ENCODE measurements around the gene TSKU. TPM values are rescaled to one million over a fixed set of nuclear protein-coding genes. Genes with fewer than 3 reads are reported as not detected.

TSKU gene
- total and polyA plus RNA-seq, 2 donors (not counting 1 experiment from before 2014, with no cell fraction given) = 5.0 to 10.6 TPM

DNA sequence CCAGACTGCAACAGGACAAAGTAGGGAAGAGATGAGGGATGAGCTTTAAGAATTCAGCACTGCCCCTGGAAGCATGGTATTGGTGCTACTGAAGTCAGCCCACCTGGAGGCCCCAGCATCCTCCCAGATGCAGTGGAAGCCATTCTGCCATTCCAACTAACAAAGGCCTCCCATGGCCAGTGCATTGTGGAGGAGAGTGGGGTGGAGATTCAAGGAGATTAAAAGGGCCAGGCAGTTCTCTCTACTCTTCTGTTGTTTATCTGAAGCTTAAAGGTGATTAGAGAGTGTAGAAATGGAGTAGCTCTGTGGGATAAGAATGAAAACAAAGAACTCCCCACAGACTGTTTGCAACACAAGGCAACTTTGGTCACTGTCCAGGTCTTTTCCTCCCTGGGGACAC is 24.1 kb upstream of the TSKU start:
- H2AFZ ChIP-seq (ENCODE audit: low read length) = no peak overlapping the region
- no peak overlapping the region for H3K27ac ChIP-seq (ENCODE audit: insufficient read depth, low read length)
- TF ChIP-seq, protein P1, sequence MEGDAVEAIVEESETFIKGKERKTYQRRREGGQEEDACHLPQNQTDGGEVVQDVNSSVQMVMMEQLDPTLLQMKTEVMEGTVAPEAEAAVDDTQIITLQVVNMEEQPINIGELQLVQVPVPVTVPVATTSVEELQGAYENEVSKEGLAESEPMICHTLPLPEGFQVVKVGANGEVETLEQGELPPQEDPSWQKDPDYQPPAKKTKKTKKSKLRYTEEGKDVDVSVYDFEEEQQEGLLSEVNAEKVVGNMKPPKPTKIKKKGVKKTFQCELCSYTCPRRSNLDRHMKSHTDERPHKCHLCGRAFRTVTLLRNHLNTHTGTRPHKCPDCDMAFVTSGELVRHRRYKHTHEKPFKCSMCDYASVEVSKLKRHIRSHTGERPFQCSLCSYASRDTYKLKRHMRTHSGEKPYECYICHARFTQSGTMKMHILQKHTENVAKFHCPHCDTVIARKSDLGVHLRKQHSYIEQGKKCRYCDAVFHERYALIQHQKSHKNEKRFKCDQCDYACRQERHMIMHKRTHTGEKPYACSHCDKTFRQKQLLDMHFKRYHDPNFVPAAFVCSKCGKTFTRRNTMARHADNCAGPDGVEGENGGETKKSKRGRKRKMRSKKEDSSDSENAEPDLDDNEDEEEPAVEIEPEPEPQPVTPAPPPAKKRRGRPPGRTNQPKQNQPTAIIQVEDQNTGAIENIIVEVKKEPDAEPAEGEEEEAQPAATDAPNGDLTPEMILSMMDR (conservative IDR thresholded peaks at IDR 0.05 in 1 of 2, IDR thresholded peaks at IDR 0.05 in 1 of 2; ENCODE audit: low read depth in 1 of 2, low read length in 2 of 2) = no peak
- TF ChIP-seq EZH2 (IDR thresholded peaks at IDR 0.05; ENCODE audit: low read length, missing control alignments) = no peak
- no peaks in the 10 kb centered on the region for H3K9me3 ChIP-seq (ENCODE audit: control insufficient read depth, insufficient read depth, low read depth, low read length)
- H3K4me3 ChIP-seq (replicated peaks in 1 of 4; ENCODE audit: control extremely low read depth in 1 of 4, insufficient read depth in 1 of 4, low read depth in 3 of 4, low read length in 4 of 4) = no peak overlapping the region
- H3K79me2 ChIP-seq (ENCODE audit: control insufficient read depth, insufficient read depth, low read length) = no peaks in the 10 kb centered on the region
- no peak overlapping the region for H3K4me2 ChIP-seq (ENCODE audit: extremely low read depth, insufficient read depth, low read length)
- no peaks in the 10 kb centered on the region for H3K36me3 ChIP-seq (ENCODE audit: control insufficient read depth, insufficient read depth, low read length)
- no peak for DNase-seq (ENCODE audit: low read depth in 2 of 2)
- no peaks in the 10 kb centered on the region for H4K20me1 ChIP-seq (ENCODE audit: control insufficient read depth, extremely low read depth, insufficient read depth, low read length)
- H3K9ac ChIP-seq (ENCODE audit: insufficient read depth, low read length) = no peak overlapping the region
- peaks cover 5% of the 10 kb centered on the region for H3K4me1 ChIP-seq (ENCODE audit: control insufficient read depth, extremely low read depth, insufficient read depth, low read length)
- peaks cover 4% of the 10 kb centered on the region for H3K27me3 ChIP-seq (ENCODE audit: control insufficient read depth, insufficient read depth, low read length)

DNA sequence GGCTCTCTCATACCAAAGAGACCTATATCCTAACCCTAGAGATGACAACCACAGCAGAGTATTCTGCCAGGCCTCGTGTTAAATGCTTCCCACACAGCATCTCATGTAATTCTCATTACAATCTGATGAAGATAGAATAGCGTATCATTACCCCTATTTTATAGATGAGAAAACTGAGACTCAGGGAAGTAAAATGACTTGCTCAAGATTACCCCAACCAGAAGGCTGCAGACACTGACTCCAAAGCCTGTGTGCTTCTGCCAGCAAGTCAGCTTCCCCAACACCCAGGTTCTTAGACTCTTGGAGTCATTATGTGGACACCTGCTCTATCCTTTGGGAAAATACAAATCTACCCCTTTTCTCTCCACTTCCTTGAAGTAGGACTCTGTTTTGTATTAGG is 23.6 kb upstream of the TSKU start:
- Histone ChIP-seq H3K4me3 (replicated peaks in 1 of 4; ENCODE audit: control extremely low read depth in 1 of 4, insufficient read depth in 1 of 4, low read depth in 3 of 4, low read length in 4 of 4) (no peak overlapping the region), H3K9me3 (ENCODE audit: control insufficient read depth, insufficient read depth, low read depth, low read length) (no peaks in the 10 kb centered on the region), H3K4me2 (ENCODE audit: extremely low read depth, insufficient read depth, low read length) (no peak overlapping the region), H3K27ac (ENCODE audit: insufficient read depth, low read length) (no peak overlapping the region), H3K27me3 (ENCODE audit: control insufficient read depth, insufficient read depth, low read length) (peaks cover 4% of the 10 kb centered on the region), H3K9ac (ENCODE audit: insufficient read depth, low read length) (no peak overlapping the region), H3K4me1 (ENCODE audit: control insufficient read depth, extremely low read depth, insufficient read depth, low read length) (peaks cover 5% of the 10 kb centered on the region), H4K20me1 (ENCODE audit: control insufficient read depth, extremely low read depth, insufficient read depth, low read length) (no peaks in the 10 kb centered on the region), H3K36me3 (ENCODE audit: control insufficient read depth, insufficient read depth, low read length) (no peaks in the 10 kb centered on the region), H3K79me2 (ENCODE audit: control insufficient read depth, insufficient read depth, low read length) (no peaks in the 10 kb centered on the region), H2AFZ (ENCODE audit: low read length) (no peak overlapping the region)
- TF ChIP-seq, protein P1 (conservative IDR thresholded peaks at IDR 0.05 in 1 of 2, IDR thresholded peaks at IDR 0.05 in 1 of 2; ENCODE audit: low read depth in 1 of 2, low read length in 2 of 2) = no peak
- TF ChIP-seq EZH2 (IDR thresholded peaks at IDR 0.05; ENCODE audit: low read length, missing control alignments) = no peak
- no peak for DNase-seq (ENCODE audit: low read depth in 2 of 2)

DNA sequence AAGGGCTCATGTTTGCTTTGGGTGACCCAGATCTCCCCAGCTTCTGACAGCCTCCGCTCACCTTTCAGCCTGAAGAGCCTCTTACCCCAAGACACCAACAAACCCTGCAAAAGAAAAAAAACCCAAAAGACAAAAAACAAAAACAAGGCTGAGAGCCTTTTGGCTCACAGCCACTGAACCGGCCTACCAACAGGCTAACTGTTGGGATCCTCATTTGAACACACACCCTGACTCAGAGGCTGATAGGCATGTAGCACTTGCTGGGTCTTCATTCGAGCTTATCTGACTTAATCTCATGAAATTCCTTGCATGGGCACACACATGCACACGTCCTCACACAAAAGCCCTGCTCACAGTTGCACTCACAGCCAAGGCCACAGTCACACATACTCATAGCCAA is 22.9 kb upstream of the TSKU start:
- H3K4me2 ChIP-seq (ENCODE audit: extremely low read depth, insufficient read depth, low read length) = no peak overlapping the region
- no peak overlapping the region for H3K27ac ChIP-seq (ENCODE audit: insufficient read depth, low read length)
- peaks cover 5% of the 10 kb centered on the region for H3K4me1 ChIP-seq (ENCODE audit: control insufficient read depth, extremely low read depth, insufficient read depth, low read length)
- H2AFZ ChIP-seq (ENCODE audit: low read length) = no peak overlapping the region
- no peak for DNase-seq (ENCODE audit: low read depth in 2 of 2)
- no peaks in the 10 kb centered on the region for H3K9me3 ChIP-seq (ENCODE audit: control insufficient read depth, insufficient read depth, low read depth, low read length)
- H3K36me3 ChIP-seq (ENCODE audit: control insufficient read depth, insufficient read depth, low read length) = no peaks in the 10 kb centered on the region
- H3K79me2 ChIP-seq (ENCODE audit: control insufficient read depth, insufficient read depth, low read length) = no peaks in the 10 kb centered on the region
- no peaks in the 10 kb centered on the region for H4K20me1 ChIP-seq (ENCODE audit: control insufficient read depth, extremely low read depth, insufficient read depth, low read length)
- H3K27me3 ChIP-seq (ENCODE audit: control insufficient read depth, insufficient read depth, low read length) = peaks cover 4% of the 10 kb centered on the region
- TF ChIP-seq, protein P1 (conservative IDR thresholded peaks at IDR 0.05 in 1 of 2, IDR thresholded peaks at IDR 0.05 in 1 of 2; ENCODE audit: low read depth in 1 of 2, low read length in 2 of 2) = no peak
- no peak for TF ChIP-seq EZH2 (IDR thresholded peaks at IDR 0.05; ENCODE audit: low read length, missing control alignments)
- H3K4me3 ChIP-seq (replicated peaks in 1 of 4; ENCODE audit: control extremely low read depth in 1 of 4, insufficient read depth in 1 of 4, low read depth in 3 of 4, low read length in 4 of 4) = no peak overlapping the region
- H3K9ac ChIP-seq (ENCODE audit: insufficient read depth, low read length) = no peak overlapping the region
